Common myeloid progenitor, CD34-positive (primary cell): ENCODE measurements around the gene AFMID.
"Not testable (repeated sequence)": the region's sequence is repeated elsewhere in the genome, so short reads cannot be mapped to it uniquely, and the experiment has no call there.

Experiments
- CTCF ChIA-PET: fragments of 350-600 bp; sonication (Branson Sonifier 250); formaldehyde crosslinking; loops from one replicate; lab custom pipeline; 2021; ENCODE audit warnings: antibody characterized with exemption; lab: Charles Lee
- POLR2A ChIA-PET: fragments of 350-600 bp; sonication (Branson Sonifier 250); formaldehyde crosslinking; loops from one replicate; lab custom pipeline; 2021; ENCODE audit warnings: antibody characterized with exemption; lab: Charles Lee
- DNase-seq, 3 donors: peaks; one replicate each; pipeline versions ENCODE4 v3.0.0 to v3.0.0-alpha.2; 2013
- H3K27ac ChIP-seq, 2 experiments: 1 replicate in 1 of 2; 2 replicates in 1 of 2; pipeline ENCODE4 v1.7.0; 2013; ENCODE audit warnings: inconsistent platforms in 2 of 2, low read length in 2 of 2, mild to moderate bottlenecking in 2 of 2, low read depth in 1 of 2, moderate library complexity in 1 of 2; ENCODE audit not compliant: severe bottlenecking in 2 of 2, insufficient read depth in 1 of 2, poor library complexity in 1 of 2
- H3K27me3 ChIP-seq, 5 experiments: replicated peaks in 2 of 5; 1 replicate in 3 of 5; 2 replicates in 2 of 5; pipeline versions ENCODE4 v1.6.1 to v1.7.0; 2013; ENCODE audit warnings: low read length in 4 of 5, mild to moderate bottlenecking in 2 of 5, moderate library complexity in 2 of 5, inconsistent platforms in 1 of 5; ENCODE audit not compliant: insufficient read depth in 5 of 5, control insufficient read depth in 4 of 5
- H3K36me3 ChIP-seq, 4 experiments: 1 replicate in 2 of 4; 2 replicates in 2 of 4; pipeline versions ENCODE4 v1.6.1 to v1.7.0; 2013; ENCODE audit warnings: low read length in 3 of 4, control low read depth in 1 of 4, mild to moderate bottlenecking in 1 of 4; ENCODE audit not compliant: control insufficient read depth in 4 of 4, insufficient read depth in 4 of 4
- H3K4me1 ChIP-seq, 4 experiments: 1 replicate in 3 of 4; 2 replicates in 1 of 4; pipeline versions ENCODE4 v1.6.1 to v1.7.1; 2013; ENCODE audit warnings: low read length in 3 of 4, mild to moderate bottlenecking in 3 of 4, control low read depth in 1 of 4, inconsistent platforms in 1 of 4, moderate library complexity in 1 of 4; ENCODE audit not compliant: control insufficient read depth in 4 of 4, insufficient read depth in 4 of 4; ENCODE audit errors: control extremely low read depth in 1 of 4
- H3K4me3 ChIP-seq, 7 experiments: 1 replicate in 4 of 7; 2 replicates in 3 of 7; pipeline versions ENCODE4 v1.5.1 to v1.7.0; 2013; ENCODE audit warnings: mild to moderate bottlenecking in 7 of 7, low read length in 6 of 7, moderate library complexity in 6 of 7, inconsistent platforms in 2 of 7, low read depth in 2 of 7, control low read depth in 1 of 7; ENCODE audit not compliant: insufficient read depth in 4 of 7, control insufficient read depth in 1 of 7; ENCODE audit errors: extremely low read depth in 1 of 7
- H3K9me3 ChIP-seq, 5 experiments: 1 replicate in 4 of 5; 2 replicates in 1 of 5; pipeline versions ENCODE4 v1.6.1 to v1.7.1; 2013; ENCODE audit warnings: low read length in 4 of 5, mild to moderate bottlenecking in 2 of 5, inconsistent platforms in 1 of 5, low read depth in 1 of 5, moderate library complexity in 1 of 5; ENCODE audit not compliant: control insufficient read depth in 4 of 5, insufficient read depth in 2 of 5; ENCODE audit errors: control extremely low read depth in 1 of 5
- WGBS: methylation state at CpG from one replicate; pipeline ENCODE4 v1.1.5; 2013; ENCODE audit not compliant: insufficient coverage; 5-methylcytosine and 5-hydroxymethylcytosine counted together

The AFMID gene

DNA sequence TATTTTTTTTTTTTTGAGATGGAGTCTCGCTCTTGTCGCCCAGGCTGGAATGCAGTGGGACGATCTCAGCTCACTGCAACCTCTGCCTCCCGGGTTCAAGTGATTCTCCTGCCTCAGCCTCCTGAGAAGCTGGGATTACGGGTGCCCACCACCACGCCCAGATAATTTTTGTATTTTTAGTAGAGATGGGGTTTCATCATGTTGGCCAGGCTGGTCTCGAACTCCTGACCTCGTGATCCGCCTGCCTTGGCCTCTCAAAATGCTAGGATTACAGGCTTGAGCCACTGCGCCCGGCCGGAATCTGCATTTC, 66.4 kb downstream of the AFMID start:
- H3K27me3 ChIP-seq, DNase-seq, H3K9me3 ChIP-seq, CTCF ChIA-PET, H3K36me3 ChIP-seq: not testable (repeated sequence)
- 84% methylated on average over 8 of the region's 12 CpGs for WGBS
- POLR2A ChIA-PET, result interaction anchor here (1.3 kb wide), 1 partner anchor 115 kb away, joined by 3 read pairs; no protein-coding TSS in a partner anchor
- Histone ChIP-seq H3K27ac (peak overlapping the region in 1 of 2 experiments; percentile 68), H3K4me3 (peak overlapping the region in 6 of 7 experiments; percentile 74 to 92 (median 86)), H3K4me1 (peaks cover 13 to 91% (median 84%) of the 10 kb centered on the region in 4 experiments)

DNA sequence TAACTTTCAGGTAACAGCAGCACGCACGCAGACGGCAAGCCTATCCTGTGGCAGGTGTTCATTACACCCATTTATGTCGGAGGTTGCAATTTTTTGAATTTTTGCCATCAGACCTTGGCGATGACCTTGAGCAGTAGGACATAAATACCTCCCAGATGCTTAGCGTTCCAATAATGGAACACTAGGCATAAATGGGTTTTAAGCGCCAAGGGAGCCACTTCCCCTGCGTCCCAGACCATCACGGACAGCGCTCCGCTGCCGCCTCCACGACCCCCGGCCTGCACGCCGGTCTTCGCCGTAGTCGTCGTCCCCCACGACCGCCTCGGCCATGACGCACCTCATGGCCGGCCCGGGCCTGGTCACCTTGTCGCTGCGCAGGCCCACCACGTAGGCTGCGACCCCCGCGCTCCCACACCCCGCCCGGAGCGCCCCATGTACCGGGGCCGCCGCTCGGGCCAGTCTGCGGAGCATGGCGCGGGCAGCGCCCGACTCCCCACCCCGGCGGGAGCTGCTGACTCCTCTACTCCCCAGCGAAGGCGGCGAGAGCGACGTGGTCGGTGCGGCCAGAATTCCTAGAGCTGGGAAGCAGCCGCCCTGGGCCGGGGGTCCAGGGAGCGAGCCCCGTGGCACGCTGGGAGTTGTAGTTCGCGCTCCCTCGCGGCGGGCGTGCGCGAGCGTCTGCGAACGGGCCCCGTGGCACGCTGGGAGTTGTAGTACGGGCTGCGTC, 66.9 kb downstream of the AFMID start:
- Histone ChIP-seq H3K27ac (peak overlapping the region; percentile 15 to 68), H3K9me3 (no peaks in the 10 kb centered on the region), H3K36me3 (no peaks in the 10 kb centered on the region), H3K4me1 (peaks cover 13 to 96% (median 87%) of the 10 kb centered on the region in 4 experiments), H3K27me3 (no peaks in the 10 kb centered on the region), H3K4me3 (peak overlapping the region; percentile 73 to 92 (median 83))
- WGBS, result 4% methylated on average over 63 of the region's 73 CpGs
- ChIA-PET POLR2A (interaction anchor here (0.7 to 1.3 kb wide), 3 partner anchors 36 to 116 kb away, joined by 3 to 4 read pairs (median 3); no protein-coding TSS in a partner anchor), CTCF (interaction anchor here (1.3 kb wide), 1 partner anchor 168 kb away, joined by 4 read pairs; no protein-coding TSS in a partner anchor)
- peak; percentile 72 to 89 (median 84) for DNase-seq

DNA sequence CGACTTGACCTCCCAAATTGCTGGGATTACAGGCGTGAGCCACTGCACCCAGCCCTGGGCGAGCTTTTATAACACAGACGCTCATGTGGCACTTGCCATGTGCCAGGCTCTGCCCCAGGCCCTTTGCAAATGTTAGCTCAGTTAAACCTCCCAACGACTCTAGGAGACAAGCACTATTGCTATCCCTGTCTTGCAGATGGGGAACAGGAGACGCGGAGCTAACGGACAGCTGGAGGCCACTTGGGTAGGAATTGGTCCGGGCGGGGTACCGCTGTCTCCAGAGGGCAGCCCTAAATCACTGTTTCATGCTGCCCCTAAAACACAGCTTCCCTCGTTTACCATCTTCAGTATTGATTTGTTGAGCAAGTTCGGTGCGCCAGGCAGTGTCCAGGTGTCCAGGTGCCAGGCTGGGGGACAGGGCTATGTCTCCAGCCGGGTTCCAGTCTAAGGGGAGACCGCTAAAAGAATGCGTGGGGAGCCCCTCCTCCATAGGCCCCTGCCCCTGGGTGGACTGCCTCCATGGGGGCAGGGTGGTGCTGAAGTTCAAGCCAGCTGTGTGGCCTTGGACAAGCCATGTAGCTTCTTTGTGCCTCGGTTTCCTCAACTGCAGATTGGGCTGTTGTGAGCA, 68.0 kb downstream of the AFMID start:
- Histone ChIP-seq H3K4me1 (peaks cover 17 to 96% (median 92%) of the 10 kb centered on the region in 4 experiments), H3K27me3 (no peaks in the 10 kb centered on the region), H3K27ac (no peak overlapping the region), H3K36me3 (no peaks in the 10 kb centered on the region), H3K4me3 (peak overlapping the region in 1 of 7 experiments; percentile 24), H3K9me3 (no peaks in the 10 kb centered on the region)
- CTCF ChIA-PET, result interaction anchor here (1.0 to 1.7 kb wide), 5 partner anchors 14 to 169 kb away, joined by 3 to 4 read pairs (median 4); no protein-coding TSS in a partner anchor
- POLR2A ChIA-PET, result interaction anchor here (0.6 to 0.7 kb wide), 2 partner anchors 35 to 104 kb away, joined by 3 to 4 read pairs; no protein-coding TSS in a partner anchor
- WGBS, result 96% methylated on average over 15 of the region's 18 CpGs
- DNase-seq, result no peak

DNA sequence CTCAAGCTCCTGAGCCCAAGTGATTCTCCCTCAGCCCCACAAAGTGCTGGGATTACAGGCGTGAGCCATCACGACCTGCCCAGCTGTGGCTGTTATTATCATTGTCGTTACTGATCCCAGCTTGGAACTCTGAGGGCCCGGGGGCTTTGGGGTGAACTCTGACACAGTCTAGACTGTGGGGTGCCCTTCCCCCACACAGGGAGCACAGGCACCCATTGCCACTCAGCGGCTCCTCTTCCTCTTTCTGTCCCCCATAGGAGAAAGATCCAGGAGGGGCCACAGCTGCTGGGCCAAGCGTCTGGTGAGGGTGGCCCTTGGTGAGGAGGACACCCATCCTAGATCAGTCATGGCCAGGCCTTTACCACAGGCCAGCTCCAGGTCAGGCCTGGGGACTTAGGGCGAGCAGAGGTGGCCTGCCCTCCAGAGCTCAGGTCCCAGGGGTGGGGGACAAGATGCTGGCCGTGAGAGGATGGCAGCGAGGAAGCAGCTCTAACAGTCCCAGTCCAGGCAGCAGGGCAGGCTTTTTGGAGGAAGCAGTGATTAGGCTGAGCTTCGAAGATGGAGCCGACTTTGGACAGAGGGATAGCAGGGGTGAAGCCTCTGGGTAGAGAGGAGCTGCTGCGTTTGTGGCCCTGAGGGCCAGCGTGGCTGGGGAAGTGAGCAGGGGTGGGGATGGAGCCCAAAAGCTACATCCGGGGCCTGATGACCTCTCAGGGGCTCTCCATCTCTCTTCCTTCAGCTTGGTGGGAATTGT, 69.0 kb downstream of the AFMID start:
- Histone ChIP-seq H3K36me3 (no peaks in the 10 kb centered on the region), H3K9me3 (no peaks in the 10 kb centered on the region), H3K4me3 (peak overlapping the region in 3 of 7 experiments; percentile 11 to 50 (median 22)), H3K27me3 (no peaks in the 10 kb centered on the region), H3K27ac (peak overlapping the region in 1 of 2 experiments; percentile 91), H3K4me1 (peaks cover 19 to 92% (median 92%) of the 10 kb centered on the region in 4 experiments)
- ChIA-PET CTCF (interaction anchor here (0.6 to 1.7 kb wide), 7 partner anchors 11 to 731 kb away, joined by 3 to 5 read pairs (median 4); no protein-coding TSS in a partner anchor), POLR2A (interaction anchor here (0.9 kb wide), 1 partner anchor 17 kb away, joined by 4 read pairs; no protein-coding TSS in a partner anchor)
- DNase-seq, result no peak
- 74% methylated on average over 11 of the region's 14 CpGs for WGBS

DNA sequence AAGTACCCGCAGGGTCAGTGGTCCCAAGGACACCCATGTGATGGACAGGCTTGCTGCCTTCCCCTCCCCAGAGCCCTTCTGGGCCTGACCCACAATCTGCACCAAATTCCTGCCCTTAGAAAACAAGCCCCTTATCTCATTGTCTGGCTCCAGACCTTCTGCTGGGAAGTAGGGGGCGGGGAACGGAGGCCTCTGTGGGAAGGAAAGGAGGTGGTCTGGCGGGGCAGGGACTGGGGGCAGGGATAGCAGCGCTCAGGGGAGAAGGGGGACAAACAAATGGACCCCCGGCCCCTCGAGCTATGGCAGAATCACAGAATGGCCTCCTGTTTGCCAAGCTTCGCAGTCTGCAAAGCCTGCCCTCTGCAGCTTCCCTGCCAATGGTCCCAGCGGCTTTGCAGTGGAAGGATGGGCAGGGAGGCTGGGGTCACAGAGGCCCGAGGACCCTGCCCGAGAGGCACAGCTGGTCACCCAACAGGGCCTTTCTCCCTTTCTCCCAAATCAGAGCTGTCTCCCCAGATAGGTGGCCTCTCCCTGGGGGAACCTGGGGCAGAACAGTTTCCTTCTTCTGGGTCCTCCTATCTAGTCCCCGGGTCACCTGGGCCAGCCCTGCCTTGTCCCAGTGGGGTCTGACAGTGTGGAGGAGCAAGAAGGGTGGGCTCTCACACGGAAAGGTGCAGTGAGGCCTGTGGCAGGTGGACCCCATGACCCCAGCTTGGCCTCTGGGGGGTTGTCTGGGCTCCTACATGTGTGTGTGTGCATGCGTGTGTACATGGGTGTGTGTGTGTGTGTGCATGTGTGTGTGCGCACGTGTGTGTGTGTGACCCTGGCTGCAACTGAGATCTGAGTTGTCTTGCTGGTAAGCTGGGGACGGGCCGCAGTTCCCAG, 69.8 kb downstream of the AFMID start:
- Histone ChIP-seq H3K4me3 (peak overlapping the region in 2 of 7 experiments; percentile 22 to 33), H3K9me3 (no peaks in the 10 kb centered on the region), H3K4me1 (peaks cover 19 to 89% (median 89%) of the 10 kb centered on the region in 4 experiments), H3K27me3 (no peaks in the 10 kb centered on the region), H3K36me3 (no peaks in the 10 kb centered on the region), H3K27ac (peak overlapping the region in 1 of 2 experiments; percentile 91)
- ChIA-PET CTCF (interaction anchor here (0.6 to 1.7 kb wide), 10 partner anchors 9 to 730 kb away, joined by 3 to 5 read pairs (median 4); no protein-coding TSS in a partner anchor), POLR2A (interaction anchor here (0.6 to 2.4 kb wide), 4 partner anchors 16 to 104 kb away, joined by 3 to 12 read pairs (median 4); partner anchors contain the start of gene SOCS3)
- WGBS, result 54% methylated on average over 9 of the region's 18 CpGs
- peak in 2 of 3 donors; percentile 49 to 60 for DNase-seq
